SU-DHL-6 (cell line): ENCODE results near the gene ARHGAP10.

Source experiments
- EZH2phosphoT487 ChIP-seq: fragments of 200-600 bp; sonication (generic), shearing (Covaris generic); conservative IDR thresholded peaks from 2 replicates; pipeline ENCODE4 v1.6.1; 2018; ENCODE audit warnings: mild to moderate bottlenecking, antibody characterized with exemption, low read length, moderate library complexity, mixed read lengths
- TF ChIP-seq, protein P1 (sequence below): fragments of 200-600 bp; sonication (generic); IDR thresholded peaks from one replicate; pipeline ENCODE4 v1.5.1; 2017; ENCODE audit warnings: antibody characterized with exemption, mild to moderate bottlenecking, low read length, moderate library complexity; ENCODE audit not compliant: insufficient read depth, poor library complexity, severe bottlenecking

DNA sequence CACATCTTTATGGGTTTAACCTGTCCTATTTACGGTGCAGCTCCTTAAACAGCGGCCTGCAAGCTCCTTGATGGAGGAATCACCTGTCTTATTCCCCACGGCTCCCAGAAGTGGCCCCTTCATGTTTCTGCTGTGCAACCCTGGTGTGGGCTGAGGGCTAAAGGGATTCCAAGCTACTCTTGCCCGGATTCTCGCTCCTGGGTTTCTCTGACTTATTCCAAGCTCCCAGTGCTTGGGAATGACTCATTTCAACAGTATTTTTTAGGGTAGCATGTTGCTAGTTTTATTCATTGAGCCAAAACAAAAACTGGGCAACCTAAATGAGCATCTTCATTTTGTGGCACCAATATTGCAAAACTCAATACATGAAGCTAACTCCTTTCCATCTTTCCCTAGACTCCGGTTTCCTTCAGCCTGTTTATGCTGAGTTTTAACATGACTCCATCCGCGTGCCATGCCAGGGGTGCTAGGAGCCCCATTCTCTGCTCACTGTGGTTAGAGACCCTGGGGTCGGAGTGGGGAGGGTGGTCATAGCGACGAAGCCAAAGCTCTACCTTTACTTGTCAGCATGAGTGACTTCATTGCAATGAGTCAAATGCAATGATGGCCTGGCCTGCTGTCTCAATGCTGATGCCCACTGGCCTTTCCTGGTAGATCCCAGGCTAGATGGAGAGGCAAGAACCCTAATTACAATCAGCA lies 360.6 kb downstream of the ARHGAP10 start:
- TF ChIP-seq, protein P1, sequence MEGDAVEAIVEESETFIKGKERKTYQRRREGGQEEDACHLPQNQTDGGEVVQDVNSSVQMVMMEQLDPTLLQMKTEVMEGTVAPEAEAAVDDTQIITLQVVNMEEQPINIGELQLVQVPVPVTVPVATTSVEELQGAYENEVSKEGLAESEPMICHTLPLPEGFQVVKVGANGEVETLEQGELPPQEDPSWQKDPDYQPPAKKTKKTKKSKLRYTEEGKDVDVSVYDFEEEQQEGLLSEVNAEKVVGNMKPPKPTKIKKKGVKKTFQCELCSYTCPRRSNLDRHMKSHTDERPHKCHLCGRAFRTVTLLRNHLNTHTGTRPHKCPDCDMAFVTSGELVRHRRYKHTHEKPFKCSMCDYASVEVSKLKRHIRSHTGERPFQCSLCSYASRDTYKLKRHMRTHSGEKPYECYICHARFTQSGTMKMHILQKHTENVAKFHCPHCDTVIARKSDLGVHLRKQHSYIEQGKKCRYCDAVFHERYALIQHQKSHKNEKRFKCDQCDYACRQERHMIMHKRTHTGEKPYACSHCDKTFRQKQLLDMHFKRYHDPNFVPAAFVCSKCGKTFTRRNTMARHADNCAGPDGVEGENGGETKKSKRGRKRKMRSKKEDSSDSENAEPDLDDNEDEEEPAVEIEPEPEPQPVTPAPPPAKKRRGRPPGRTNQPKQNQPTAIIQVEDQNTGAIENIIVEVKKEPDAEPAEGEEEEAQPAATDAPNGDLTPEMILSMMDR, result no peak
- TF ChIP-seq EZH2phosphoT487, result no peak
